ENCODE results near the gene ASB2.

GRCh38 chr14:93891756-93892504, 84.4 kb downstream of the ASB2 start:
- no peak for TF ChIP-seq CTCF (IDR thresholded peaks at IDR 0.05)
- no peak for TF ChIP-seq POLR2AphosphoS5 (IDR thresholded peaks at IDR 0.05)
